Osteoblast (primary cell): ENCODE measurements around the gene LAG3. TPM values are rescaled to one million over a fixed set of nuclear protein-coding genes. Genes with fewer than 3 reads are reported as not detected.

Experiments
- DNase-seq: peaks from one replicate; pipeline ENCODE4 v3.0.0; 2011; ENCODE audit warnings: low spot score, mixed read lengths; ENCODE audit not compliant: insufficient read length; ENCODE audit errors: missing footprints
- H2AFZ ChIP-seq: 2 replicates; pipeline ENCODE4 v1.6.0; 2011; ENCODE audit warnings: mild to moderate bottlenecking, low read length
- H3K27ac ChIP-seq: 2 replicates; pipeline ENCODE4 v1.5.1; 2011; ENCODE audit warnings: mild to moderate bottlenecking, low read depth, low read length, moderate library complexity
- H3K27me3 ChIP-seq: 2 replicates; pipeline ENCODE4 v1.6.0; 2012; ENCODE audit warnings: mild to moderate bottlenecking, control low read depth, inconsistent platforms, low read length, moderate library complexity; ENCODE audit not compliant: insufficient read depth
- H3K36me3 ChIP-seq: 2 replicates; pipeline ENCODE4 v1.5.1; 2011; ENCODE audit warnings: mild to moderate bottlenecking, low read length, control low read depth, moderate library complexity; ENCODE audit not compliant: insufficient read depth
- H3K4me1 ChIP-seq: 2 replicates; pipeline ENCODE4 v1.5.1; 2011; ENCODE audit warnings: mild to moderate bottlenecking, low read length, control low read depth, moderate library complexity; ENCODE audit not compliant: insufficient read depth
- H3K4me2 ChIP-seq: 2 replicates; pipeline ENCODE4 v1.6.0; 2011; ENCODE audit warnings: mild to moderate bottlenecking, low read length; ENCODE audit not compliant: insufficient read depth
- H3K4me3 ChIP-seq: fragments of 200-600 bp; sonication (generic); 3 replicates; pipeline ENCODE4 v1.5.1; 2012; ENCODE audit warnings: mild to moderate bottlenecking, low read length, inconsistent platforms; ENCODE audit not compliant: insufficient read depth
- H3K79me2 ChIP-seq: 2 replicates; pipeline ENCODE4 v1.6.0; 2012; ENCODE audit warnings: mild to moderate bottlenecking, low read length, control low read depth, inconsistent platforms; ENCODE audit not compliant: insufficient read depth
- H3K9me3 ChIP-seq: 2 replicates; pipeline ENCODE4 v1.5.1; 2011; ENCODE audit warnings: low read depth, low read length, control low read depth
- H4K20me1 ChIP-seq: 2 replicates; pipeline ENCODE4 v1.6.0; 2012; ENCODE audit warnings: mild to moderate bottlenecking, low read length, control low read depth; ENCODE audit not compliant: insufficient read depth
- total RNA-seq: library from RNA; depleted of rRNA; stranded (reverse); fragments of >200 nt; gene quantifications from 2 replicates; pipeline ENCODE4 v1.2.3, GENCODE V29; 2012
- TF ChIP-seq, protein P1 (sequence below): IDR thresholded peaks from 2 replicates; pipeline ENCODE4 v1.5.1; 2011; ENCODE audit warnings: mild to moderate bottlenecking, low read depth, low read length, moderate library complexity; ENCODE audit errors: extremely low read depth

The LAG3 gene
- total RNA-seq, 1 donor: not detected

- peaks cover 9% of the 10 kb centered on the region for H3K4me1 ChIP-seq
- no peak overlapping the region for H3K4me3 ChIP-seq
- TF ChIP-seq, protein P1, sequence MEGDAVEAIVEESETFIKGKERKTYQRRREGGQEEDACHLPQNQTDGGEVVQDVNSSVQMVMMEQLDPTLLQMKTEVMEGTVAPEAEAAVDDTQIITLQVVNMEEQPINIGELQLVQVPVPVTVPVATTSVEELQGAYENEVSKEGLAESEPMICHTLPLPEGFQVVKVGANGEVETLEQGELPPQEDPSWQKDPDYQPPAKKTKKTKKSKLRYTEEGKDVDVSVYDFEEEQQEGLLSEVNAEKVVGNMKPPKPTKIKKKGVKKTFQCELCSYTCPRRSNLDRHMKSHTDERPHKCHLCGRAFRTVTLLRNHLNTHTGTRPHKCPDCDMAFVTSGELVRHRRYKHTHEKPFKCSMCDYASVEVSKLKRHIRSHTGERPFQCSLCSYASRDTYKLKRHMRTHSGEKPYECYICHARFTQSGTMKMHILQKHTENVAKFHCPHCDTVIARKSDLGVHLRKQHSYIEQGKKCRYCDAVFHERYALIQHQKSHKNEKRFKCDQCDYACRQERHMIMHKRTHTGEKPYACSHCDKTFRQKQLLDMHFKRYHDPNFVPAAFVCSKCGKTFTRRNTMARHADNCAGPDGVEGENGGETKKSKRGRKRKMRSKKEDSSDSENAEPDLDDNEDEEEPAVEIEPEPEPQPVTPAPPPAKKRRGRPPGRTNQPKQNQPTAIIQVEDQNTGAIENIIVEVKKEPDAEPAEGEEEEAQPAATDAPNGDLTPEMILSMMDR: no peak
- H3K9me3 ChIP-seq: no peaks in the 10 kb centered on the region
- H3K27me3 ChIP-seq: no peaks in the 10 kb centered on the region
- peaks cover 22% of the 10 kb centered on the region for H4K20me1 ChIP-seq
- peak; percentile 55 for DNase-seq
- no peak overlapping the region for H3K27ac ChIP-seq
- H3K36me3 ChIP-seq: peaks cover 15% of the 10 kb centered on the region
- no peak overlapping the region for H3K4me2 ChIP-seq
- H3K79me2 ChIP-seq: peaks cover 9% of the 10 kb centered on the region
- no peak overlapping the region for H2AFZ ChIP-seq
These were observed 1.5 kb downstream of the LAG3 start for GRCh38 chr12:6773590-6774351.

DNA sequence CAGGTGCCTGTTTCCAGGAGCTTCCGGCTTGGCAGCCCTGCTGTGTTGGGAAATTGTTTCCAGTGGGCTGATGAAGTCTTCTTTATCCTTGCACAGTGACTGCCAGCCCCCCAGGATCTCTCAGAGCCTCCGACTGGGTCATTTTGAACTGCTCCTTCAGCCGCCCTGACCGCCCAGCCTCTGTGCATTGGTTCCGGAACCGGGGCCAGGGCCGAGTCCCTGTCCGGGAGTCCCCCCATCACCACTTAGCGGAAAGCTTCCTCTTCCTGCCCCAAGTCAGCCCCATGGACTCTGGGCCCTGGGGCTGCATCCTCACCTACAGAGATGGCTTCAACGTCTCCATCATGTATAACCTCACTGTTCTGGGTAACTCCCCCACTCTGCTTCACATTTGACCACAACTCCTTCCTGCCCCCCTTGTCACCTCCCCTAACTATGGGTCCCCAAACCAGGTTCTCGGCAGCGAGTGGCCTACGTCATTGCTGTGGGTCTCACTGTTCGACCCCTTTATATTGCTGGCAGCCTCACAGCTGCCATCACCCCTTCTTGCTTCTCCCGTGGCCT, 2.3 kb downstream of the LAG3 start:
- Histone ChIP-seq H3K9me3 (no peaks in the 10 kb centered on the region), H3K79me2 (peaks cover 2% of the 10 kb centered on the region), H3K36me3 (peaks cover 13% of the 10 kb centered on the region), H3K4me1 (peaks cover 6% of the 10 kb centered on the region), H3K4me2 (no peak overlapping the region), H3K27ac (no peak overlapping the region), H2AFZ (no peak overlapping the region), H3K27me3 (no peaks in the 10 kb centered on the region), H4K20me1 (peaks cover 14% of the 10 kb centered on the region), H3K4me3 (no peak overlapping the region)
- peak; percentile 48 for DNase-seq
- TF ChIP-seq, protein P1: no peak

GRCh38 chr12:6775185-6776174, 3.2 kb downstream of the LAG3 start:
- Histone ChIP-seq H3K27me3 (no peaks in the 10 kb centered on the region), H3K9me3 (no peaks in the 10 kb centered on the region), H3K4me1 (peaks cover 6% of the 10 kb centered on the region), H2AFZ (no peak overlapping the region), H4K20me1 (peaks cover 9% of the 10 kb centered on the region), H3K4me2 (no peak overlapping the region), H3K36me3 (peaks cover 9% of the 10 kb centered on the region), H3K4me3 (no peak overlapping the region), H3K27ac (no peak overlapping the region), H3K79me2 (no peaks in the 10 kb centered on the region)
- TF ChIP-seq, protein P1: no peak
- DNase-seq: peak; percentile 81
